ENCODE data around the gene IGLL5.

The IGLL5 gene

DNA sequence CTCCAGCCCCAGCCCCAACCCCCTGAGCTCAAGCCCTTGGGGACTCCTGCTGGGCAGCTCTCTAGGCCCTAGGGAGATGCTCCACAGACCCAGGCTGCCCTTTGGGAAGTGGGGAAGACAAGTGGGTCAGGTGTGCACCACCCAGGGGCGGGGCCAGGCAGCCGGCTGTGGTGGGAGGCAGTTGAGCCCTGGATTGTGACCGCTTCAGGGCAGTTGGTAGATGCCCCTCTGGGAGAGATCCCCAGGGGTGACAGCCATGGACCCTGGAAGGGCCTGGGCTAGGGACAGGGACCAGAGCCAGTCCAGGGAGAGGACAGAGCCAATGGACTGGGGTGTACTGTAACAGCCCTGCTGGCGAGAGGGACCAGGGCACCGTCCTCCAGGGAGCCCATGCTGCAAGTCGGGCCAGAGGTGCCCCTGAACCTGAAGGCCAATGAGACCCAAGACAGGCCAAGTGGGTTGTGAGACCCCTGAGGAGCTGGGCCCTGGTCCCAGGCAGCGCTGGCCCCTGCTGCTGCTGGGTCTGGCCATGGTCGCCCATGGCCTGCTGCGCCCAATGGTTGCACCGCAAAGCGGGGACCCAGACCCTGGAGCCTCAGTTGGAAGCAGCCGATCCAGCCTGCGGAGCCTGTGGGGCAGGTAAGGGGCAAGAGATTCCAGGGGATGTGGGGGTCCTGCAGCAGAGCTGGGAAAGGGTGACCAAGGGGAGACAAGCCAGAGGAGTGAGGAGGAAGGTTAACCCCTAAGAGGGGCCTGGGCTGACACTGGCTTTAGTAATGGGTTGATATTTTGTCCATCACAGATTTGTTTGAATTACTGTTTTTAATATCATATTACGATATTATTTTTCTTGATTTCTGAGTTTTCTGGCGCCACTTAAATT, at the start of gene IGLL5:
Gene IGLL5, plus strand, starts transcription at position 196 of the 883 bp plus-strand sequence. Its CDS starts 238 bp downstream, at position 434.
- Histone ChIP-seq H3K4me2 (ENCODE audit: low read length) (no peak within 1 kb of the TSS), H4K20me1 (ENCODE audit: control insufficient read depth, insufficient read depth, low read depth, low read length) (no peaks in the 10 kb centered on the region), H3K4me1 (ENCODE audit: control insufficient read depth, low read length) (no peaks in the 10 kb centered on the region), H3K27me3 (ENCODE audit: control insufficient read depth, low read length) (no peaks in the 10 kb centered on the region), H3K27ac (ENCODE audit: low read depth, low read length) (no peak within 1 kb of the TSS), H3K9me3 (ENCODE audit: control insufficient read depth, insufficient read depth, low read length) (no peaks in the 10 kb centered on the region), H3K4me3 (ENCODE audit: low read length) (no peak within 1 kb of the TSS), H3F3A (ENCODE audit: control insufficient read depth, insufficient read depth) (no peaks in the 10 kb centered on the region), H3K36me3 (ENCODE audit: control insufficient read depth, low read length) (no peaks in the 10 kb centered on the region), H3K9me2 (replicated peaks; ENCODE audit: control insufficient read depth, low read length) (no peaks in the 10 kb centered on the region), H3K79me2 (ENCODE audit: control insufficient read depth, low read length) (no peaks in the 10 kb centered on the region)
- TF ChIP-seq, protein P1, sequence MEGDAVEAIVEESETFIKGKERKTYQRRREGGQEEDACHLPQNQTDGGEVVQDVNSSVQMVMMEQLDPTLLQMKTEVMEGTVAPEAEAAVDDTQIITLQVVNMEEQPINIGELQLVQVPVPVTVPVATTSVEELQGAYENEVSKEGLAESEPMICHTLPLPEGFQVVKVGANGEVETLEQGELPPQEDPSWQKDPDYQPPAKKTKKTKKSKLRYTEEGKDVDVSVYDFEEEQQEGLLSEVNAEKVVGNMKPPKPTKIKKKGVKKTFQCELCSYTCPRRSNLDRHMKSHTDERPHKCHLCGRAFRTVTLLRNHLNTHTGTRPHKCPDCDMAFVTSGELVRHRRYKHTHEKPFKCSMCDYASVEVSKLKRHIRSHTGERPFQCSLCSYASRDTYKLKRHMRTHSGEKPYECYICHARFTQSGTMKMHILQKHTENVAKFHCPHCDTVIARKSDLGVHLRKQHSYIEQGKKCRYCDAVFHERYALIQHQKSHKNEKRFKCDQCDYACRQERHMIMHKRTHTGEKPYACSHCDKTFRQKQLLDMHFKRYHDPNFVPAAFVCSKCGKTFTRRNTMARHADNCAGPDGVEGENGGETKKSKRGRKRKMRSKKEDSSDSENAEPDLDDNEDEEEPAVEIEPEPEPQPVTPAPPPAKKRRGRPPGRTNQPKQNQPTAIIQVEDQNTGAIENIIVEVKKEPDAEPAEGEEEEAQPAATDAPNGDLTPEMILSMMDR (IDR thresholded peaks at IDR 0.05; ENCODE audit: low read depth, low read length, poor library complexity, severe bottlenecking): no peak
- TF ChIP-seq EZH2phosphoT487 (IDR thresholded peaks at IDR 0.05; ENCODE audit: borderline replicate concordance, low read length): no peak

DNA sequence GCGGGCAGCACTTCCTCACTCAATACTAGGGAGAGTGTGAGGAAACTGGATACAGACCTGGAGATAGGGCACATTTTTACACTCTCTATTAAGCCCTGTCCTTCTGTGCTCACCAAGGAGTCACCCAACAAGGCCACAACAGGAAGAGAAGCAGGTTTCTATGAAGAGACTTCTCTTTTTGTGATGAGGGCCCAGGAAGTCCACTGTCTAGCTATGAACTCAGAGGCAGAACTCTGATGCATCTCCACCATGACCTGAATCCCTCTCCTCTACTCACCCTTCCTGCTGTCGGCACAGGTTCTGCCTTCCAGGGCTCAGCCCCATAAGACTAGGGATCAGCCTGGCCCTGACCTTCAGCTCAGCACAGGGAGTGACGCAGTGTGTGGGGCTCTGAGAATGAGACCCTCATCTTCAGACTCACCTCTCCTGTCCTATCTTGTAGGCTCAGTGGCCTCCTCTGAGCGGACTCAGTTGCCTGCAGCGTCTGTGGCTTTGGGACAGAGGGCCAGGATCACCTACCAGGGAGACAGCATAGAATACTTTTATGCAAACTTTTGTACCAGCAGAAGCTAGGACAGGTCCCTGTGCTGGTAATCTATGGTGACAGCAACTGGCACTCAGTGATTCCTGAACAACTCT, 49.3 kb upstream of the IGLL5 start:
- TF ChIP-seq EZH2phosphoT487 (IDR thresholded peaks at IDR 0.05; ENCODE audit: borderline replicate concordance, low read length): no peak
- TF ChIP-seq, protein P1 (IDR thresholded peaks at IDR 0.05; ENCODE audit: low read depth, low read length, poor library complexity, severe bottlenecking): no peak
- Histone ChIP-seq H3K79me2 (ENCODE audit: control insufficient read depth, low read length) (no peaks in the 10 kb centered on the region), H3K9me2 (replicated peaks; ENCODE audit: control insufficient read depth, low read length) (no peaks in the 10 kb centered on the region)

GRCh38 chr22:22839570-22840314, 47.9 kb upstream of the IGLL5 start:
- H4K20me1 ChIP-seq (ENCODE audit: control insufficient read depth, insufficient read depth, low read depth, low read length): no peaks in the 10 kb centered on the region
- H3K79me2 ChIP-seq (ENCODE audit: control insufficient read depth, low read length): no peaks in the 10 kb centered on the region
- no peaks in the 10 kb centered on the region for H3F3A ChIP-seq (ENCODE audit: control insufficient read depth, insufficient read depth)
- no peak overlapping the region for H3K4me3 ChIP-seq (ENCODE audit: low read length)
- no peak overlapping the region for H3K27ac ChIP-seq (ENCODE audit: low read depth, low read length)
- no peaks in the 10 kb centered on the region for H3K9me3 ChIP-seq (ENCODE audit: control insufficient read depth, insufficient read depth, low read length)
- H3K27me3 ChIP-seq (ENCODE audit: control insufficient read depth, low read length): no peaks in the 10 kb centered on the region
- no peaks in the 10 kb centered on the region for H3K4me1 ChIP-seq (ENCODE audit: control insufficient read depth, low read length)
- TF ChIP-seq, protein P1 (IDR thresholded peaks at IDR 0.05; ENCODE audit: low read depth, low read length, poor library complexity, severe bottlenecking): no peak
- no peak for TF ChIP-seq EZH2phosphoT487 (IDR thresholded peaks at IDR 0.05; ENCODE audit: borderline replicate concordance, low read length)
- no peaks in the 10 kb centered on the region for H3K9me2 ChIP-seq (replicated peaks; ENCODE audit: control insufficient read depth, low read length)
- H3K36me3 ChIP-seq (ENCODE audit: control insufficient read depth, low read length): no peaks in the 10 kb centered on the region
- no peak overlapping the region for H3K4me2 ChIP-seq (ENCODE audit: low read length)

More for the DNA sequence above, 49.3 kb upstream of the IGLL5 start:
- H3K27ac ChIP-seq (ENCODE audit: low read depth, low read length): no peak overlapping the region
- no peaks in the 10 kb centered on the region for H3K4me1 ChIP-seq (ENCODE audit: control insufficient read depth, low read length)
- no peaks in the 10 kb centered on the region for H3F3A ChIP-seq (ENCODE audit: control insufficient read depth, insufficient read depth)
- H3K9me3 ChIP-seq (ENCODE audit: control insufficient read depth, insufficient read depth, low read length): no peaks in the 10 kb centered on the region
- H3K4me3 ChIP-seq (ENCODE audit: low read length): no peak overlapping the region
- no peaks in the 10 kb centered on the region for H3K27me3 ChIP-seq (ENCODE audit: control insufficient read depth, low read length)
- no peak overlapping the region for H3K4me2 ChIP-seq (ENCODE audit: low read length)
- H4K20me1 ChIP-seq (ENCODE audit: control insufficient read depth, insufficient read depth, low read depth, low read length): no peaks in the 10 kb centered on the region
- H3K36me3 ChIP-seq (ENCODE audit: control insufficient read depth, low read length): no peaks in the 10 kb centered on the region

All from DOHH2 (cell line).